ENCODE data around the gene ANKRD31. TPM values are rescaled to one million over a fixed set of nuclear protein-coding genes. Genes with fewer than 3 reads are reported as not detected.

Gene ANKRD31
- total and polyA plus RNA-seq, 12 donors, result under 0.01 to 0.18 (median 0.11) TPM; not detected in 3

GRCh38 chr5:75054134-75054930, 182.3 kb downstream of the ANKRD31 start:
- H3K4me1 ChIP-seq, result peaks cover 0 to 35% (median 21%) of the 10 kb centered on the region in 9 donors
- H3K36me3 ChIP-seq, result no peaks in the 10 kb centered on the region
- peak overlapping the region; percentile 54 to 88 (median 80) for H3K4me3 ChIP-seq
- DNase-seq, result peak in 1 of 2 donors; percentile 13
- H3K9me3 ChIP-seq, result no peaks in the 10 kb centered on the region
- 18 to 21% methylated on average over 28 of the region's 28 CpGs for WGBS, 2 donors
- TF ChIP-seq, protein P1, sequence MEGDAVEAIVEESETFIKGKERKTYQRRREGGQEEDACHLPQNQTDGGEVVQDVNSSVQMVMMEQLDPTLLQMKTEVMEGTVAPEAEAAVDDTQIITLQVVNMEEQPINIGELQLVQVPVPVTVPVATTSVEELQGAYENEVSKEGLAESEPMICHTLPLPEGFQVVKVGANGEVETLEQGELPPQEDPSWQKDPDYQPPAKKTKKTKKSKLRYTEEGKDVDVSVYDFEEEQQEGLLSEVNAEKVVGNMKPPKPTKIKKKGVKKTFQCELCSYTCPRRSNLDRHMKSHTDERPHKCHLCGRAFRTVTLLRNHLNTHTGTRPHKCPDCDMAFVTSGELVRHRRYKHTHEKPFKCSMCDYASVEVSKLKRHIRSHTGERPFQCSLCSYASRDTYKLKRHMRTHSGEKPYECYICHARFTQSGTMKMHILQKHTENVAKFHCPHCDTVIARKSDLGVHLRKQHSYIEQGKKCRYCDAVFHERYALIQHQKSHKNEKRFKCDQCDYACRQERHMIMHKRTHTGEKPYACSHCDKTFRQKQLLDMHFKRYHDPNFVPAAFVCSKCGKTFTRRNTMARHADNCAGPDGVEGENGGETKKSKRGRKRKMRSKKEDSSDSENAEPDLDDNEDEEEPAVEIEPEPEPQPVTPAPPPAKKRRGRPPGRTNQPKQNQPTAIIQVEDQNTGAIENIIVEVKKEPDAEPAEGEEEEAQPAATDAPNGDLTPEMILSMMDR (IDR thresholded peaks at IDR 0.05), result no peak
- intact Hi-C loops (cut with DNase I), result loop anchor here in 2 of 10 donors (5.0 to 10.0 kb wide), 3 partner anchors 280 to 630 kb away; partner anchors contain the start of gene HMGCR (in 2 of the 2)
- ATAC-seq, result peak in 6 of 8 donors; percentile 7 to 48 (median 40)
- peak overlapping the region in 8 of 10 donors; percentile 82 to 92 (median 87) for H3K27ac ChIP-seq
- peaks cover 0 to 52% (median 0%) of the 10 kb centered on the region in 7 donors for H3K27me3 ChIP-seq

GRCh38 chr5:75053304-75054133, 183.2 kb downstream of the ANKRD31 start:
- TF ChIP-seq, protein P1 (IDR thresholded peaks at IDR 0.05), result peak in 3 of 9 donors; percentile 5 to 17 (median 16)
- ATAC-seq (peak; percentile 62 to 75 (median 72)), DNase-seq (peak; percentile 39 to 46)
- intact Hi-C loops (cut with DNase I), result loop anchor here in 2 of 10 donors (5.0 to 10.0 kb wide), 3 partner anchors 281 to 631 kb away; partner anchors contain the start of gene HMGCR (in 2 of the 2)
- H3K27me3 ChIP-seq, result peaks cover 0 to 52% (median 0%) of the 10 kb centered on the region in 7 donors
- no peaks in the 10 kb centered on the region for H3K36me3 ChIP-seq
- H3K4me3 ChIP-seq, result peak overlapping the region; percentile 54 to 88 (median 80)
- 0 to 1% methylated on average over 83 to 95 of the region's 95 CpGs for WGBS, 2 donors
- peaks cover 0 to 35% (median 21%) of the 10 kb centered on the region in 9 donors for H3K4me1 ChIP-seq
- no peaks in the 10 kb centered on the region for H3K9me3 ChIP-seq
- peak overlapping the region; percentile 44 to 92 (median 85) for H3K27ac ChIP-seq

- WGBS, 2 donors, result 0% methylated on average over 24 to 40 of the region's 40 CpGs
- Histone ChIP-seq H3K9me3 (no peaks in the 10 kb centered on the region), H3K4me3 (peak overlapping the region; percentile 54 to 88 (median 80)), H3K36me3 (no peaks in the 10 kb centered on the region), H3K27me3 (peaks cover 0 to 52% (median 0%) of the 10 kb centered on the region in 7 donors), H3K4me1 (peaks cover 0 to 40% (median 21%) of the 10 kb centered on the region in 9 donors), H3K27ac (peak overlapping the region; percentile 44 to 92 (median 85))
- ATAC-seq (peak in 1 of 8 donors; percentile 63), DNase-seq (no peak)
- intact Hi-C loops (cut with DNase I), result loop anchor here in 2 of 10 donors (5.0 to 10.0 kb wide), 3 partner anchors 282 to 632 kb away; partner anchors contain the start of gene HMGCR (in 2 of the 2)
- TF ChIP-seq, protein P1 (IDR thresholded peaks at IDR 0.05), result no peak
Measured at GRCh38 chr5:75053054-75053303, 183.7 kb downstream of the ANKRD31 start.

All from heart right ventricle (tissue), 16 donors.